ENCODE measurements around the gene OBP2B. TPM values are rescaled to one million over a fixed set of nuclear protein-coding genes. Genes with fewer than 3 reads are reported as not detected.
A peak's percentile ranks its signal among the peaks of the same experiment; 100 is the strongest.
"Not testable (repeated sequence)": the region's sequence is repeated elsewhere in the genome, so short reads cannot be mapped to it uniquely, and the experiment has no call there.

OBP2B gene
- total RNA-seq, 1 donor from 2014 or later, result not detected

- Histone ChIP-seq H3K4me3 (no peak overlapping the region), H3K27ac (no peak overlapping the region), H3K36me3 (no peaks in the 10 kb centered on the region), H3K4me1 (no peaks in the 10 kb centered on the region), H3K9me3 (no peaks in the 10 kb centered on the region), H3K27me3 (no peaks in the 10 kb centered on the region)
- no peak for TF ChIP-seq POLR2A (IDR thresholded peaks at IDR 0.05)
- intact Hi-C loops (cut with DNase I), result no loop called here
- peak in 1 of 2 donors; percentile 74 for DNase-seq (ENCODE audit: extremely low spot score in 2 of 2)
Observed at GRCh38 chr9:133230093-133230492, 21.0 kb upstream of the OBP2B start.

GRCh38 chr9:133228474-133229193 lies 19.6 kb upstream of the OBP2B start:
- H3K9me3 ChIP-seq; H3K36me3 ChIP-seq; H3K4me1 ChIP-seq; H3K27me3 ChIP-seq; H3K4me3 ChIP-seq; H3K27ac ChIP-seq; intact Hi-C loops (cut with DNase I): not testable (repeated sequence)
- DNase-seq (ENCODE audit: extremely low spot score in 2 of 2), result peak in 1 of 2 donors; percentile 32

GRCh38 chr9:133227996-133228395 lies 18.9 kb upstream of the OBP2B start:
- H3K27ac ChIP-seq; H3K4me1 ChIP-seq; intact Hi-C loops (cut with DNase I); H3K27me3 ChIP-seq; H3K4me3 ChIP-seq; H3K36me3 ChIP-seq; H3K9me3 ChIP-seq: not testable (repeated sequence)
- peak; percentile 47 to 79 for DNase-seq (ENCODE audit: extremely low spot score in 2 of 2)

GRCh38 chr9:133227242-133227860 lies 18.3 kb upstream of the OBP2B start:
- Histone ChIP-seq H3K27me3 (no peaks in the 10 kb centered on the region), H3K9me3 (no peaks in the 10 kb centered on the region), H3K36me3 (no peaks in the 10 kb centered on the region), H3K4me3 (no peak overlapping the region), H3K4me1 (no peaks in the 10 kb centered on the region), H3K27ac (no peak overlapping the region)
- TF ChIP-seq POLR2AphosphoS5 (IDR thresholded peaks at IDR 0.05; ENCODE audit: insufficient read depth in 1 of 2, low read depth in 1 of 2) (no peak), CTCF (IDR thresholded peaks at IDR 0.05) (no peak), POLR2A (IDR thresholded peaks at IDR 0.05) (no peak)
- DNase-seq (ENCODE audit: extremely low spot score in 2 of 2), result peak; percentile 42 to 82
- intact Hi-C loops (cut with DNase I), result no loop called here

GRCh38 chr9:133226219-133227171 lies 17.4 kb upstream of the OBP2B start:
- Histone ChIP-seq H3K9me3 (no peaks in the 10 kb centered on the region), H3K4me3 (no peak overlapping the region), H3K27ac (no peak overlapping the region), H3K36me3 (no peaks in the 10 kb centered on the region), H3K27me3 (no peaks in the 10 kb centered on the region), H3K4me1 (no peaks in the 10 kb centered on the region)
- no peak for TF ChIP-seq POLR2A (IDR thresholded peaks at IDR 0.05)
- TF ChIP-seq CTCF (IDR thresholded peaks at IDR 0.05), result no peak
- TF ChIP-seq POLR2AphosphoS5 (IDR thresholded peaks at IDR 0.05; ENCODE audit: insufficient read depth in 1 of 2, low read depth in 1 of 2), result no peak
- peak; percentile 47 to 87 for DNase-seq (ENCODE audit: extremely low spot score in 2 of 2)
- intact Hi-C loops (cut with DNase I), result no loop called here

DNA sequence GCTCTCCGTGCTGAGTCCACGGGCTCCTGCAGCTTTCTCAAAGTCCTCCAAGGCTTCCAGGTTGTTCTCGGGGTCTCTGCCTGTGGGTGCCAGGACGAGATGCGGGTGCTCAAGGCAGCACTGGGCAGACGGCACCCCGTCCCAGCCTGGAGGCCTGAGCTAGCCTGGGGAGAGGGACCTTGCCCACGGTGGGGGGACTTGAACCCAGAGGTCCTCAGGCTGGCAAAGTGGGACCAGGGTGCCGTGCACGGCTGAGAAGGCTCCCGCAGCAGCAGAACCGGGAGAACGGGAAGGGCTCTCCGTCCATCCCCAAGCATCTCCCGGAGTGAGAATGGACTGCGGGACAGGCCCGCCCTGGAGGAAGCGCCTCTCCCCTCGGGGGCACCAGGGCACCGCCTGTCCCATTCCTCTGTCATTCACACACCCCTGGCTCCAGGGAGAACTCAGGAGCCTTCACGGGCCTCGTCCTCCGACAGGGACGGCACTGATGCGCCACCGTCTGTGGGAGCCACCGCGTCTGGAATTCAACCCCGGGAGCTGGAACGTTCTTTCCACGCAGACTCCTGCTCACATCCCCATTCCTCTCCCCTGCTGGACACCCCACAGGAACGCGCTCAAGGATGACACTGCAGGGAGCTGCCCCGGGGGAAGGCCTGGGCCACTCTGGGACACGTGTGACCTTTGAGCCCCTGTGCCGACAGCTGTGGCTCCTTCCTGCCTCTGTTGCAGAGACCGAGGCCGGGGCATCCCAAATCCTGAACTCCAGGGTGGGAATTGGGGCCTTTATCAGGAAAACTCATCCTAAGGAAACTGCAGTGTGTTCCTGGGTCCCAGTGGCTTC lies 16.3 kb upstream of the OBP2B start:
- Histone ChIP-seq H3K27me3 (no peaks in the 10 kb centered on the region), H3K27ac (no peak overlapping the region), H3K9me3 (no peaks in the 10 kb centered on the region), H3K4me1 (no peaks in the 10 kb centered on the region), H3K4me3 (no peak overlapping the region), H3K36me3 (no peaks in the 10 kb centered on the region)
- intact Hi-C loops (cut with DNase I), result no loop called here
- DNase-seq (ENCODE audit: extremely low spot score in 2 of 2), result peak; percentile 64 to 93
- TF ChIP-seq POLR2AphosphoS5 (IDR thresholded peaks at IDR 0.05; ENCODE audit: insufficient read depth in 1 of 2, low read depth in 1 of 2) (no peak), POLR2A (IDR thresholded peaks at IDR 0.05) (no peak), CTCF (IDR thresholded peaks at IDR 0.05) (no peak)

All from vagina (tissue), 2 donors.